ENCODE data around the gene CHTOP. TPM values are rescaled to one million over a fixed set of nuclear protein-coding genes. Genes with fewer than 3 reads are reported as not detected.

CHTOP gene
- polyA plus RNA-seq, 1 donor from 2014 or later: 159 TPM

DNA sequence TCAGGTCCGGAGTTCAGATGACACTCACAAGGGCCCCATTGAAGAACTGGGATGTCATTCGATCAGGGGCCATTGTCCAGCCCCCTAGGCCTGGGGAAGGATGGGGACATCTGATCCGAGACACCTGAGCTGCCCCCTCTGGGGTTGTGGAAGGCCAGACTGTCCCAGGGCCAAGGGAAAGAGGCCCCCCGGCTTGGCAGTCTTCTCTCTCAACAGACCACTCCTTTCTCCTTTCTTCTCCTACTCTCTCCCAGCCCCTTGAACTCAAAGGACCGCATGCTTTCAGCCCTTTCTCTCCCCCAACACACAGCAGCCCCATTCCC is 4.6 kb upstream of the CHTOP start:
- Histone ChIP-seq H3K9me2 (ENCODE audit: insufficient read depth, low read length) (no peaks in the 10 kb centered on the region), H3K9ac (ENCODE audit: low read length) (no peak overlapping the region), H3F3A (ENCODE audit: insufficient read depth, low read length, poor library complexity, severe bottlenecking) (no peaks in the 10 kb centered on the region), H3K4me2 (ENCODE audit: low read length) (no peak overlapping the region), H3K4me3 (ENCODE audit: low read length) (no peak overlapping the region), H2AFZ (ENCODE audit: low read depth, low read length) (no peak overlapping the region), H3K27me3 (ENCODE audit: insufficient read depth, low read depth, low read length) (no peaks in the 10 kb centered on the region), H3K36me3 (ENCODE audit: insufficient read depth, low read length) (no peaks in the 10 kb centered on the region), H4K20me1 (ENCODE audit: insufficient read depth) (no peaks in the 10 kb centered on the region), H3K79me2 (replicated peaks; ENCODE audit: insufficient read depth, low read length) (peaks cover 3% of the 10 kb centered on the region), H3K27ac (ENCODE audit: low read length) (no peak overlapping the region), H3K9me3 (ENCODE audit: low read length) (no peaks in the 10 kb centered on the region)
- TF ChIP-seq POLR2AphosphoS5 (IDR thresholded peaks at IDR 0.05): no peak
- TF ChIP-seq RAD21 (conservative IDR thresholded peaks at IDR 0.05): no peak
- no peak for TF ChIP-seq EP300 (conservative IDR thresholded peaks at IDR 0.05; ENCODE audit: poor library complexity, severe bottlenecking)
- TF ChIP-seq, protein P1, sequence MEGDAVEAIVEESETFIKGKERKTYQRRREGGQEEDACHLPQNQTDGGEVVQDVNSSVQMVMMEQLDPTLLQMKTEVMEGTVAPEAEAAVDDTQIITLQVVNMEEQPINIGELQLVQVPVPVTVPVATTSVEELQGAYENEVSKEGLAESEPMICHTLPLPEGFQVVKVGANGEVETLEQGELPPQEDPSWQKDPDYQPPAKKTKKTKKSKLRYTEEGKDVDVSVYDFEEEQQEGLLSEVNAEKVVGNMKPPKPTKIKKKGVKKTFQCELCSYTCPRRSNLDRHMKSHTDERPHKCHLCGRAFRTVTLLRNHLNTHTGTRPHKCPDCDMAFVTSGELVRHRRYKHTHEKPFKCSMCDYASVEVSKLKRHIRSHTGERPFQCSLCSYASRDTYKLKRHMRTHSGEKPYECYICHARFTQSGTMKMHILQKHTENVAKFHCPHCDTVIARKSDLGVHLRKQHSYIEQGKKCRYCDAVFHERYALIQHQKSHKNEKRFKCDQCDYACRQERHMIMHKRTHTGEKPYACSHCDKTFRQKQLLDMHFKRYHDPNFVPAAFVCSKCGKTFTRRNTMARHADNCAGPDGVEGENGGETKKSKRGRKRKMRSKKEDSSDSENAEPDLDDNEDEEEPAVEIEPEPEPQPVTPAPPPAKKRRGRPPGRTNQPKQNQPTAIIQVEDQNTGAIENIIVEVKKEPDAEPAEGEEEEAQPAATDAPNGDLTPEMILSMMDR (IDR thresholded peaks at IDR 0.05; ENCODE audit: poor library complexity, severe bottlenecking): no peak
- TF ChIP-seq SMC3 (conservative IDR thresholded peaks at IDR 0.05; ENCODE audit: poor library complexity): no peak

DNA sequence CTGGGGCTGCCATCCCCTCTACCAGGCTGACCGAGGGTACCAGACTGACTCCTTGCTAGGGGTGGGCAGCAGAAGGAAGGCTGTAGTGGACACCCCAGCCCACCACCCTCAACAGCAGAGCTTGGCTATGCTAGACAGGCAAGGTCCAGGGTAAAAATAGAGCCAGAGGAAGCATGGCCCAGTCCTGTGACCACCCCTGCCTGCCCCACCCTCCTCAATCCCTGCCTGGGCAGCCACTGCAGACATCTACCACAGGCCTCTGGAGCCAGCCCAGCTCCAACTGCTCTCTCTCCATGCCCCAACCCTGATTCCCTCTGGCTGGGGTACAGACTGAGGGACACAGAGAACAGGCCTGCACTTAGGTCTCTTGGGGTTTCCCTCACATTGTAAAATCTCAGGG is 3.9 kb upstream of the CHTOP start:
- H3K27ac ChIP-seq (ENCODE audit: low read length): no peak overlapping the region
- H2AFZ ChIP-seq (ENCODE audit: low read depth, low read length): no peak overlapping the region
- no peak overlapping the region for H3K4me2 ChIP-seq (ENCODE audit: low read length)
- H3F3A ChIP-seq (ENCODE audit: insufficient read depth, low read length, poor library complexity, severe bottlenecking): no peaks in the 10 kb centered on the region
- TF ChIP-seq, protein P1 (IDR thresholded peaks at IDR 0.05; ENCODE audit: poor library complexity, severe bottlenecking): no peak
- TF ChIP-seq RAD21 (conservative IDR thresholded peaks at IDR 0.05): no peak
- no peak for TF ChIP-seq EP300 (conservative IDR thresholded peaks at IDR 0.05; ENCODE audit: poor library complexity, severe bottlenecking)
- no peak for TF ChIP-seq POLR2AphosphoS5 (IDR thresholded peaks at IDR 0.05)
- TF ChIP-seq EZH2 (IDR thresholded peaks at IDR 0.05; ENCODE audit: borderline replicate concordance, insufficient read depth, low read length, poor library complexity, severe bottlenecking): no peak
- no peak for TF ChIP-seq SMC3 (conservative IDR thresholded peaks at IDR 0.05; ENCODE audit: poor library complexity)
- no peak for TF ChIP-seq TAF1 (IDR thresholded peaks at IDR 0.05; ENCODE audit: low read depth)
- TF ChIP-seq, protein P2, sequence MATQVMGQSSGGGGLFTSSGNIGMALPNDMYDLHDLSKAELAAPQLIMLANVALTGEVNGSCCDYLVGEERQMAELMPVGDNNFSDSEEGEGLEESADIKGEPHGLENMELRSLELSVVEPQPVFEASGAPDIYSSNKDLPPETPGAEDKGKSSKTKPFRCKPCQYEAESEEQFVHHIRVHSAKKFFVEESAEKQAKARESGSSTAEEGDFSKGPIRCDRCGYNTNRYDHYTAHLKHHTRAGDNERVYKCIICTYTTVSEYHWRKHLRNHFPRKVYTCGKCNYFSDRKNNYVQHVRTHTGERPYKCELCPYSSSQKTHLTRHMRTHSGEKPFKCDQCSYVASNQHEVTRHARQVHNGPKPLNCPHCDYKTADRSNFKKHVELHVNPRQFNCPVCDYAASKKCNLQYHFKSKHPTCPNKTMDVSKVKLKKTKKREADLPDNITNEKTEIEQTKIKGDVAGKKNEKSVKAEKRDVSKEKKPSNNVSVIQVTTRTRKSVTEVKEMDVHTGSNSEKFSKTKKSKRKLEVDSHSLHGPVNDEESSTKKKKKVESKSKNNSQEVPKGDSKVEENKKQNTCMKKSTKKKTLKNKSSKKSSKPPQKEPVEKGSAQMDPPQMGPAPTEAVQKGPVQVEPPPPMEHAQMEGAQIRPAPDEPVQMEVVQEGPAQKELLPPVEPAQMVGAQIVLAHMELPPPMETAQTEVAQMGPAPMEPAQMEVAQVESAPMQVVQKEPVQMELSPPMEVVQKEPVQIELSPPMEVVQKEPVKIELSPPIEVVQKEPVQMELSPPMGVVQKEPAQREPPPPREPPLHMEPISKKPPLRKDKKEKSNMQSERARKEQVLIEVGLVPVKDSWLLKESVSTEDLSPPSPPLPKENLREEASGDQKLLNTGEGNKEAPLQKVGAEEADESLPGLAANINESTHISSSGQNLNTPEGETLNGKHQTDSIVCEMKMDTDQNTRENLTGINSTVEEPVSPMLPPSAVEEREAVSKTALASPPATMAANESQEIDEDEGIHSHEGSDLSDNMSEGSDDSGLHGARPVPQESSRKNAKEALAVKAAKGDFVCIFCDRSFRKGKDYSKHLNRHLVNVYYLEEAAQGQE (IDR thresholded peaks at IDR 0.05; ENCODE audit: borderline replicate concordance): no peak
- TF ChIP-seq MXI1 (conservative IDR thresholded peaks at IDR 0.05; ENCODE audit: poor library complexity, severe bottlenecking): no peak
- H3K79me2 ChIP-seq (replicated peaks; ENCODE audit: insufficient read depth, low read length): peaks cover 10% of the 10 kb centered on the region
- no peaks in the 10 kb centered on the region for H3K9me2 ChIP-seq (ENCODE audit: insufficient read depth, low read length)
- no peaks in the 10 kb centered on the region for H3K36me3 ChIP-seq (ENCODE audit: insufficient read depth, low read length)
- no peaks in the 10 kb centered on the region for H4K20me1 ChIP-seq (ENCODE audit: insufficient read depth)
- no peak overlapping the region for H3K9ac ChIP-seq (ENCODE audit: low read length)
- no peak overlapping the region for H3K4me3 ChIP-seq (ENCODE audit: low read length)
- no peaks in the 10 kb centered on the region for H3K9me3 ChIP-seq (ENCODE audit: low read length)
- no peaks in the 10 kb centered on the region for H3K27me3 ChIP-seq (ENCODE audit: insufficient read depth, low read depth, low read length)
